ENCODE results near the gene RPGRIP1L. TPM values are rescaled to one million over a fixed set of nuclear protein-coding genes. Genes with fewer than 3 reads are reported as not detected.

Gene RPGRIP1L
- total and polyA plus RNA-seq, 12 donors: 2.6 to 11.6 (median 6.6) TPM

DNA sequence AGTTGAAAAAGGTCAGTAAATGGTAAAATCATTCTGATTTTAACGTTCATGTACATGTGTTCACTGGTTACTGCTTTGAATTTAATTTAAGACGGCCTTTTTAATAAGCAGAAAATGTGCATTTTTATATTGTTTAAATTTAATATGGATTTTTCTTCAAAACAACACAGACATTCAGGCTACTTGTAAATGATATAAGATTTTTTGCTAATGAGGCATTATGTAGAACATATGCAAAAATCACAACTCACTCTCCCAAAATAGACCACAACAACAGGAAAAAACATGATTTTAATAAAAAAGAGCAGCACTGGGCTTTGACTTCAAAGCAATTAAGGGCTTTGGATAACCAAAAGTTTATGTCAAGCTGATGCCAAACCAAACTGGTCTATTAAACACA is 22.3 kb downstream of the RPGRIP1L start:
- no peak for DNase-seq
- Histone ChIP-seq H3K27ac (no peak overlapping the region), H3K4me1 (replicated peaks in 1 of 2) (no peaks in the 10 kb centered on the region), H3K4me3 (no peak overlapping the region), H3K9me3 (replicated peaks in 1 of 3) (no peaks in the 10 kb centered on the region), H3K36me3 (replicated peaks in 1 of 2) (no peaks in the 10 kb centered on the region), H3K27me3 (no peaks in the 10 kb centered on the region)
- 65 to 73% (median 67%) methylated on average over 2 of the region's 2 CpGs for WGBS, 4 donors
- intact Hi-C loops (cut with DNase I): no loop called here
- TF ChIP-seq POLR2A (IDR thresholded peaks at IDR 0.05): no peak
- TF ChIP-seq, protein P1, sequence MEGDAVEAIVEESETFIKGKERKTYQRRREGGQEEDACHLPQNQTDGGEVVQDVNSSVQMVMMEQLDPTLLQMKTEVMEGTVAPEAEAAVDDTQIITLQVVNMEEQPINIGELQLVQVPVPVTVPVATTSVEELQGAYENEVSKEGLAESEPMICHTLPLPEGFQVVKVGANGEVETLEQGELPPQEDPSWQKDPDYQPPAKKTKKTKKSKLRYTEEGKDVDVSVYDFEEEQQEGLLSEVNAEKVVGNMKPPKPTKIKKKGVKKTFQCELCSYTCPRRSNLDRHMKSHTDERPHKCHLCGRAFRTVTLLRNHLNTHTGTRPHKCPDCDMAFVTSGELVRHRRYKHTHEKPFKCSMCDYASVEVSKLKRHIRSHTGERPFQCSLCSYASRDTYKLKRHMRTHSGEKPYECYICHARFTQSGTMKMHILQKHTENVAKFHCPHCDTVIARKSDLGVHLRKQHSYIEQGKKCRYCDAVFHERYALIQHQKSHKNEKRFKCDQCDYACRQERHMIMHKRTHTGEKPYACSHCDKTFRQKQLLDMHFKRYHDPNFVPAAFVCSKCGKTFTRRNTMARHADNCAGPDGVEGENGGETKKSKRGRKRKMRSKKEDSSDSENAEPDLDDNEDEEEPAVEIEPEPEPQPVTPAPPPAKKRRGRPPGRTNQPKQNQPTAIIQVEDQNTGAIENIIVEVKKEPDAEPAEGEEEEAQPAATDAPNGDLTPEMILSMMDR (IDR thresholded peaks at IDR 0.05): no peak

DNA sequence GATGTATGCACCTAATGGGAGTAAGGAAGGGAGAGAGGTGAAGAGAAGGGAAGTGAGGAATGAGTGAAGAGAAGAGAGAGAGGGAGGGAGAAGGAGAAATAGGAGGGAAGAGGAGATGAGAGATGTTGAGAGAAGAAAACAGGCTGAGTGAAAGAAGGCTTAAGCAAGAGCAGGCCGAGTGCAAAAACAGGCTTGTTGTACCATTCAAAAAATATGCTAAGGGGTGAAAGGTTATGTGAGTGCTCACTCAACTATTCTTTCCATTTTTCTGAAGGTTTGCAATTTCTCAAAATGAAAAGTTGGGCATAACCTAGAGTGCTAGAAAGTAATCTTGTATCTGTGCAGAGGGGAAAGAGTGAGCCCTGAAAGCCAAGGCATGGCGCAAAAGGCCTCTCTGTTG is 22.9 kb downstream of the RPGRIP1L start:
- Histone ChIP-seq H3K27me3 (no peaks in the 10 kb centered on the region), H3K4me3 (no peak overlapping the region), H3K4me1 (replicated peaks in 1 of 2) (no peaks in the 10 kb centered on the region), H3K9me3 (replicated peaks in 1 of 3) (no peaks in the 10 kb centered on the region), H3K27ac (no peak overlapping the region), H3K36me3 (replicated peaks in 1 of 2) (no peaks in the 10 kb centered on the region)
- no peak for TF ChIP-seq POLR2A (IDR thresholded peaks at IDR 0.05)
- TF ChIP-seq, protein P1 (IDR thresholded peaks at IDR 0.05): no peak
- intact Hi-C loops (cut with DNase I): no loop called here
- DNase-seq: no peak
- WGBS, 4 donors: 93 to 96% (median 95%) methylated on average over 2 of the region's 2 CpGs

DNA sequence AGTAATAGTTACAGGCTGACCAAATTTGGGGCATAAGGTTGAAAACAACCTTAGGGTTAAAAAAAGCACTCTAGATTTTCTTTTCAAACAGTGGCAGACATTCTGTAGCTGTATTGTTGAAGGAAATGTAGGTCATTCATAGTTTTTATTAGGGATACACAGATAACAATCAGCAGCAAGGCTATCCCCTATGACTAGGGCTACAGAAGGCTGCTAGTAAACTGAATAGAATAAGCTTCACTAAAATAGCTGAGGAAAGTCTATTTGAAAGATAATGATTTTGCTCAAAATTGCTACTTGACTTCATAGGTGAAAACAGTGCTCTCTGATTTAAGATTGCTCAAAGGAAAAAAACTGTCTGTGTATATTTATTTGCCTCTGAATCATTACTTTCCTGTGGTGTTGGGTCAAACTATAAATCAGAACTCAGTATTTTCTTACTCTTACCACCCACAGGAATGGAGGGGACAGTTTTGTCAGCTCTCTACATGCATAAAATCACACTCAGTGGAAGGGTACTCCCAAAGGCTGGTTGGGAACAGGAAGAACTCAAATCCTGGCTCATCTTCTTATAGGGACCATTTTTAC is 24.8 kb downstream of the RPGRIP1L start:
- Histone ChIP-seq H3K9me3 (replicated peaks in 1 of 3) (no peaks in the 10 kb centered on the region), H3K4me3 (no peak overlapping the region), H3K27ac (peak overlapping the region in 4 of 5 donors; percentile 4 to 47 (median 24)), H3K36me3 (replicated peaks in 1 of 2) (no peaks in the 10 kb centered on the region), H3K4me1 (replicated peaks in 1 of 2) (peaks cover 0 to 9% of the 10 kb centered on the region in 2 donors), H3K27me3 (no peaks in the 10 kb centered on the region)
- TF ChIP-seq, protein P1 (IDR thresholded peaks at IDR 0.05): no peak
- TF ChIP-seq POLR2A (IDR thresholded peaks at IDR 0.05): no peak
- no peak for DNase-seq
- intact Hi-C loops (cut with DNase I): no loop called here

DNA sequence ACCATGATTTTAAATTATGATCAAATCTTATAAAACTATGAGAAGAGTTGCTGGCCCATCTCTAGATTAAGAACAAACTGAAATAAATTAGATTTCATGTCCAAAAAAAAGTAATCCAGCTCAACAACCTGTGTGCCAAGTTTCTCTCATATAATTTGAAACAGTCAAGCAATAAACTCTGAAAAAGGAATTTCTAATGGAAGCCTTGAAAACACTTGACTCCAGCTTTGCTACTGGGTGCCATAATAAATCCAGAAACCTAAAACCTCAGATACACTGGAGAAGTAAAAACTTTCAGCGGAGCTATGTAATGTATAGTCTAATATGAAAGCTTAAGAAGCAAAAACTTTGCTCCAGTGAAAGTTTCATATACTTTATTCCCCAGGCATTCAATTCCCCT is 25.5 kb downstream of the RPGRIP1L start:
- no peaks in the 10 kb centered on the region for H3K36me3 ChIP-seq (replicated peaks in 1 of 2)
- no peaks in the 10 kb centered on the region for H3K27me3 ChIP-seq
- peaks cover 0 to 9% of the 10 kb centered on the region in 2 donors for H3K4me1 ChIP-seq (replicated peaks in 1 of 2)
- no peak overlapping the region for H3K4me3 ChIP-seq
- no peaks in the 10 kb centered on the region for H3K9me3 ChIP-seq (replicated peaks in 1 of 3)
- 89 to 98% (median 94%) methylated on average over 1 of the region's 1 CpG for WGBS, 4 donors
- H3K27ac ChIP-seq: peak overlapping the region in 4 of 5 donors; percentile 4 to 47 (median 24)
- intact Hi-C loops (cut with DNase I): no loop called here
- no peak for TF ChIP-seq POLR2A (IDR thresholded peaks at IDR 0.05)
- TF ChIP-seq, protein P1 (IDR thresholded peaks at IDR 0.05): no peak
- peak in 1 of 7 donors; percentile 10 for DNase-seq

All from adrenal gland (tissue), 12 donors.